Lower lobe of right lung (tissue), 2 donors: Measurements from ENCODE around the gene ZNF284. TPM values are rescaled to one million over a fixed set of nuclear protein-coding genes. Genes with fewer than 3 reads are reported as not detected.
"Not testable (repeated sequence)": the region's sequence is repeated elsewhere in the genome, so short reads cannot be mapped to it uniquely, and the experiment has no call there.

ENCODE experiments used
- ATAC-seq, 2 donors: fragments of 200-7000 bp; cut with Tn5 transposase; one replicate each; pipeline ENCODE4 v1.9.1; 2020 to 2022; ENCODE audit warnings: mild to moderate bottlenecking in 2 of 2, moderate library complexity in 2 of 2
- DNase-seq: peaks from one replicate; pipeline ENCODE4 v3.0.0-alpha.2; 2020
- H3K27ac ChIP-seq: fragments of 200-600 bp; one replicate; pipeline ENCODE4 v1.8.0; 2022
- H3K27me3 ChIP-seq: fragments of 200-600 bp; one replicate; pipeline ENCODE4 v1.8.0; 2022; ENCODE audit warnings: low read depth
- H3K36me3 ChIP-seq: fragments of 200-600 bp; one replicate; pipeline ENCODE4 v1.8.0; 2022; ENCODE audit warnings: mild to moderate bottlenecking
- H3K4me1 ChIP-seq: fragments of 200-600 bp; one replicate; pipeline ENCODE4 v1.8.0; 2022
- H3K4me3 ChIP-seq: fragments of 200-600 bp; one replicate; pipeline ENCODE4 v1.8.0; 2022; ENCODE audit warnings: mild to moderate bottlenecking
- H3K9me3 ChIP-seq: fragments of 200-600 bp; one replicate; pipeline ENCODE4 v1.8.0; 2022
- intact Hi-C: fragments of 100-400 bp; cut with DNase I; formaldehyde crosslinking; loops from one replicate; pipeline ENCODE4 v1.11.0; 2022
- total RNA-seq: library from RNA; stranded (reverse); fragmentation: NEBNext Ultra II Directional; extraction: Animal tissue kit (Norgen Biotek cat#: 25700); gene quantifications from one replicate; pipeline ENCODE4 v1.2.1, GENCODE V29; 2021
- TF ChIP-seq, protein P1 (sequence below): fragments of 200-600 bp; IDR thresholded peaks from one replicate; pipeline ENCODE4 v1.8.0; 2022; ENCODE audit warnings: antibody characterized with exemption, mild to moderate bottlenecking
- donor health status: DM: no; HTN: yes; CAD: no; lungs with severe emphysema.

The ZNF284 gene
- total RNA-seq, 1 donor from 2014 or later = 2.4 TPM

DNA sequence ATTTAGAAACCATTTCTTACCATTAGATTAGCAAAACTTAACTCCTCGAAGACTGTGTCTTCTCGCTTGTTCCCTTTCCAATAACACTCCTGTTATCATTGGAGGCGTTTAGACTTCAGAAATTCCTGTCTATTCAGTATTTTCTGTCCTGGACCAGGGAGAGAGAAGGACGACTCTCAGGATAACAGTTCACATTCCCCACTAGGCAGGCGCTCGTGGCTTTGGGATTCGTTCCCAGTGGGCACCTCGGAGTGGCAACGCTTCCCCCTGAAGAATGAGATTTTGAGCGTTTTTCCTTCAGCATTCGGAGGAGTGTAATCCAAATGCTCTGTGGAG is 40.8 kb downstream of the ZNF284 start:
- intact Hi-C loops = no loop called here
- ATAC-seq = no peak
- H3K27me3 ChIP-seq = no peaks in the 10 kb centered on the region
- TF ChIP-seq, protein P1, sequence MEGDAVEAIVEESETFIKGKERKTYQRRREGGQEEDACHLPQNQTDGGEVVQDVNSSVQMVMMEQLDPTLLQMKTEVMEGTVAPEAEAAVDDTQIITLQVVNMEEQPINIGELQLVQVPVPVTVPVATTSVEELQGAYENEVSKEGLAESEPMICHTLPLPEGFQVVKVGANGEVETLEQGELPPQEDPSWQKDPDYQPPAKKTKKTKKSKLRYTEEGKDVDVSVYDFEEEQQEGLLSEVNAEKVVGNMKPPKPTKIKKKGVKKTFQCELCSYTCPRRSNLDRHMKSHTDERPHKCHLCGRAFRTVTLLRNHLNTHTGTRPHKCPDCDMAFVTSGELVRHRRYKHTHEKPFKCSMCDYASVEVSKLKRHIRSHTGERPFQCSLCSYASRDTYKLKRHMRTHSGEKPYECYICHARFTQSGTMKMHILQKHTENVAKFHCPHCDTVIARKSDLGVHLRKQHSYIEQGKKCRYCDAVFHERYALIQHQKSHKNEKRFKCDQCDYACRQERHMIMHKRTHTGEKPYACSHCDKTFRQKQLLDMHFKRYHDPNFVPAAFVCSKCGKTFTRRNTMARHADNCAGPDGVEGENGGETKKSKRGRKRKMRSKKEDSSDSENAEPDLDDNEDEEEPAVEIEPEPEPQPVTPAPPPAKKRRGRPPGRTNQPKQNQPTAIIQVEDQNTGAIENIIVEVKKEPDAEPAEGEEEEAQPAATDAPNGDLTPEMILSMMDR = no peak
- no peak overlapping the region for H3K27ac ChIP-seq
- peaks cover 16% of the 10 kb centered on the region for H3K36me3 ChIP-seq
- peak overlapping the region; percentile 76 for H3K4me3 ChIP-seq
- H3K4me1 ChIP-seq = peaks cover 19% of the 10 kb centered on the region
- DNase-seq = no peak
- H3K9me3 ChIP-seq = peaks cover 40% of the 10 kb centered on the region

DNA sequence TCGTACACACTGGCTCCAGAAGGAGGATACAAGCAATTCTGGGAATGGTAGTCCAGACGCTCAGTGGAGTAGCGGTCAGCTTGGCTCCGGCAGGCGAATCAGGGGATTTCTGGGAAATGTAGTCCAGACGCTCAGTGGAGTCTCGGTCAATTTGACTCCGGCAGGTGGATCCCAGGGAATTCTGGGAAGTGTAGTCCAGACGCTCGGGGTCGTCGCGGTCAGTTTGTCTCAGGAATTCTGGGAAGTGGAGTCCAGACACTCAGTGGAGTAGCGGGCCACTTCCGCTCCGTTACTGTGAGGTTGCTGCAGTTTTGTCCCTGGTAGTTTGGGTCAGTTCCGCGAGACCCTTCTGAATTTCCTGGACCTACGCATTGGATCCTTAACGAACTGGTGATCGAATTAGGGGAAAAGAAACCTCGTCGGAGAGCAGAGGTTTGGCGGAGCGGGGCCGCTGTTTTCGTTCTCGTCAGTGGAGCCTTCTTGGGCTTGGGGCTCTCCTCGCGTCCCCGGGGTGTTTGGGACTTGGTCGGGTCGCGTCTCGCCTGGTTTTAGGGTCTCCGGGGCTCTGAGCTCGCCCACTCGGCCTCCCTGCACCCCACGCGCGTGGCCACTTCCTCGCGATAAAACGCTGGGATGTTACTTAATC is 41.3 kb downstream of the ZNF284 start, which contains the start of gene ZNF225:
Gene ZNF225 (plus strand): TSS at position 262 of the 646 bp plus-strand sequence. CDS start 2,429 bp downstream, outside the sequence.
- intact Hi-C loops = no loop called here
- Histone ChIP-seq H3K27ac (peak within 1 kb of the TSS; percentile 77), H3K36me3 (peaks cover 21% of the 10 kb centered on the region), H3K4me1 (peaks cover 19% of the 10 kb centered on the region), H3K4me3 (peak within 1 kb of the TSS; percentile 76), H3K9me3 (peaks cover 35% of the 10 kb centered on the region), H3K27me3 (no peaks in the 10 kb centered on the region)
- TF ChIP-seq, protein P1 = no peak
- DNase-seq = peak; percentile 95
- ATAC-seq = peak; percentile 99 to 100

DNA sequence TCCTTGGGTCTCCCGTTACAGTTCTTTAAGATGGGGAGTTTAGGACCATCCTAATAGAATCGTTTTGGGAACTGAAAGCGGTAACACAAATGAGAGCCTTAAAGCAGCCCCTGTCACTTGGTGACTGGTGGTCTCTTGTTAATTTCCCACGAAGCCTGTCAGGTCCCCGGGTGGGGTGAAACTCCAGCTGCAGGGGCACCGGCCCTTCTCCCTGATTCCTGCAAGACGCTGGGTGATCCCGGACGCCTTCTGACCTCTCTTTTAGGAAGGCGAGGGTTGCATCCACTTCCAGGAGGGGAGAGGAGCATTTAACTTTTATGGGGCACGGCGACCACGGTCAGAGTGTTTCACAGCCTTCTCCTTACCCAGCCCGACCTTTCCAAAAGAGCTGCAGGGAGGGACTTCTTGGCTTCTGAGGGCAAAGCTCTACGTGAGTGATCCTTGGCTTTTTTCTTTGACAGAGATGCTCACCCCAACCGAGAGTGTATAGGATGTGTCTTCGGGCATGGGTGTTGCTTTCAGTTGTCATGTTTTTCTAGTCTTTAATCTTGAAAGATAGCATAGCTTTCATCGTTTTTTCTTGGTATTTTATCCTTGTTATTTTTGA is 41.9 kb downstream of the ZNF284 start:
- ATAC-seq (peak in 1 of 2 donors; percentile 17), DNase-seq (no peak)
- H3K4me1 ChIP-seq = peaks cover 19% of the 10 kb centered on the region
- H3K4me3 ChIP-seq = peak overlapping the region; percentile 76
- peaks cover 26% of the 10 kb centered on the region for H3K36me3 ChIP-seq
- H3K9me3 ChIP-seq = peaks cover 28% of the 10 kb centered on the region
- no peaks in the 10 kb centered on the region for H3K27me3 ChIP-seq
- peak overlapping the region; percentile 77 for H3K27ac ChIP-seq
- TF ChIP-seq, protein P1 = no peak
- intact Hi-C loops = no loop called here

DNA sequence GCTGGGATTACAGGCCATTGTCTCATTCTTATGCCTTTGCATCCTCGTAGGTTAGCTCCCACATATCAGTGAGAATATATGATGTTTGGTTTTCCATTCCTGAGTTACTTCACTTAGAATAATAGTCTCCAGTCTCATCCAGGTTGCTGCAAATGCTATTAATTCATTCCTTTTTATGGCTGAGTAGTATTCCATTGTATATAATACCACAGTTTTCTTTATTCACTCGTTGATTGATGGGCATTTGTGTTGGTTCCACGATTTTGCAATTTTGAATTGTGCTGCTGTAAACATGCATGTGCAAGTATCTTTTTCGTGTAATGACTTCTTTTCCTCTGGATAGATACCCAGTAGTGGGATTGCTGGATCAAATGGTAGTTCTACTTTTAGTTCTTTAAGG is 49.2 kb downstream of the ZNF284 start:
- H3K4me3 ChIP-seq, H3K4me1 ChIP-seq, intact Hi-C loops, DNase-seq, H3K27ac ChIP-seq, H3K27me3 ChIP-seq, ATAC-seq: not testable (repeated sequence)
- H3K36me3 ChIP-seq = peaks cover 79% of the 10 kb centered on the region
- peaks cover 44% of the 10 kb centered on the region for H3K9me3 ChIP-seq

DNA sequence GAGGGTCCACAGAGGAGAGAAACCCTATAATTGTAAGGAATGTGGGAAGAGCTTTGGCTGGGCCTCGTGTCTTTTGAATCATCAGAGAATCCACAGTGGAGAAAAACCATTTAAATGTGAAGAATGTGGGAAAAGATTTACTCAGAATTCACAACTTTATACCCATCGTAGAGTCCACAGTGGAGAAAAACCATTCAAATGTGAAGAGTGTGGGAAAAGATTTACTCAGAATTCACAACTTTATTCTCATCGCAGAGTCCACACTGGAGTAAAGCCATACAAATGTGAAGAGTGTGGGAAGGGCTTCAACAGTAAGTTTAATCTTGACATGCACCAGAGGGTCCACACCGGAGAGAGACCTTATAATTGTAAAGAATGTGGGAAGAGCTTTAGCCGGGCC is 60.0 kb downstream of the ZNF284 start:
- H3K36me3 ChIP-seq = peaks cover 38% of the 10 kb centered on the region
- H3K4me3 ChIP-seq = no peak overlapping the region
- intact Hi-C loops = no loop called here
- no peak overlapping the region for H3K27ac ChIP-seq
- H3K4me1 ChIP-seq = no peaks in the 10 kb centered on the region
- peaks cover 62% of the 10 kb centered on the region for H3K9me3 ChIP-seq
- DNase-seq (no peak), ATAC-seq (no peak)
- no peaks in the 10 kb centered on the region for H3K27me3 ChIP-seq
- TF ChIP-seq, protein P1 = no peak

Other genes with a start within 250 kb of the ZNF284 start
- gene ZNF283, start 244.8 kb upstream of the ZNF284 start, total RNA-seq = 12.7 TPM
- 3.2 TPM for gene ZNF404, start 188.2 kb upstream of the ZNF284 start, total RNA-seq
- gene ZNF45, start 136.9 kb upstream of the ZNF284 start, total RNA-seq = 13.3 TPM
- gene ZNF221, start 120.9 kb upstream of the ZNF284 start, total RNA-seq = 6.2 TPM
- gene ZNF155, start 88.0 kb upstream of the ZNF284 start, total RNA-seq = 8.9 TPM
- gene ZNF230, start 69.2 kb upstream of the ZNF284 start, total RNA-seq = 4.8 TPM
- 3.1 TPM for gene ZNF222, start 46.8 kb upstream of the ZNF284 start, total RNA-seq
- 5.7 TPM for gene ZNF223, start 20.1 kb upstream of the ZNF284 start, total RNA-seq
- gene ZNF224, start 22.2 kb downstream of the ZNF284 start, total RNA-seq = 31.6 TPM
- gene ZNF225, start 41.2 kb downstream of the ZNF284 start, total RNA-seq = 6.8 TPM
- gene ZNF234, start 69.4 kb downstream of the ZNF284 start, total RNA-seq = 16.1 TPM
- 17.7 TPM for gene ZNF226, start 92.9 kb downstream of the ZNF284 start, total RNA-seq
- 18.2 TPM for gene ZNF227, start 140.4 kb downstream of the ZNF284 start, total RNA-seq
- 0.86 TPM for gene ZNF233, start 187.7 kb downstream of the ZNF284 start, total RNA-seq
- gene ZNF235, start 232.9 kb downstream of the ZNF284 start, total RNA-seq = 6.5 TPM